ENCODE measurements around the gene FASN.

DNA sequence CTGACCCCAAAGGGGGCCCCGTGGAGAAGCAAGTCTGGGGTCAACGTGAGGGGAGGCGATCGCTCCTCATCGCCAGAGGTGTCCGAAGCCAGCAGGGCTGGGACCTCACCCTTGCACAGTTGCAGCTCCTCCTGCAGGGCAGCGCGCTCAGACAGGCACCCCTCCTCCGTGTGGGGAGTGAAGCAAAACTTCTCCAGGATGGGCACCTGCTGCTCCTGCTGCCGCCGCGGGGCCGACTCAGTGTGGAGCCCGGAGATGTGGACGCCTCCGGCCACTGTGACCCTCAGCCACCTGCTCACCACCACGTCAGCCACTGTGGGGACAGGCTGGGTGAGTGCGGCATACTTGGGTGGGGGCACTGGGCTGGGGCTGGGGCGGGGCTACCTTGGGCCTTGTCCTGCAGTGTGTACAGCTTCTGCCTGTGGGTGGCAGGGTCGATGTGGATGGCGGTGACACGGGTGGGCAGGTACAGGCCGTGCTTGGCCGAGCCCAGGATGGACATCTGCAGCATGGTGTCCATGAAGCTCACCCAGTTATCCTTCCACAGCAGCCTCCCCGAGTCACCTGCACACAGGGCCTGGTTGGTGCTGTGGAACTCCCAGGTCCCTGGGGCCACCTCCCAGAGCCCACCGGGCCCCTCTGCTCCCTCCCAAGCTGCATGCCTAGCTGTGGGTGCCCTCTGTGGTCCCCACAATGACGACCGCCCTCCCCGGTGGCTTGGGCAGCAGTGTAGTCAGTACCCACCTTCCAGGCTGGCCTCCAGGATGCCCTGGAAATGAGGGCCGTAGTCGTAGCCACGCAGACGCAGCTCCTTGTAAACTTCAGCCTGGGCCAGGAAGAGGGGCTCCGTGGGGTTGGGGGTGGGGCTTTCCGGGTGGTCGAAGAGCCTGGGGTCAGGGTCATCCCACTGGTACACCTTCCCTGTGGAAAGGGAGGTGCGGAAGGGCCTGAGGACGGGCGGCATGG lies 10.8 kb downstream of the FASN start:
- TF ChIP-seq EZH2 (IDR thresholded peaks at IDR 0.05) (no peak), POLR2AphosphoS5 (IDR thresholded peaks at IDR 0.05; ENCODE audit: borderline replicate concordance, low read depth, low read length) (0 out of 2 replicates have a peak, but pooled peaks have one; percentile 29), FOXP2 (optimal IDR thresholded peaks at IDR 0.05; ENCODE audit: control extremely low read depth, extremely low read length, insufficient read depth) (no peak)
